NCI-H446 (cell line): ENCODE results near the gene TNKS1BP1.
"Not testable (repeated sequence)": the region's sequence is repeated elsewhere in the genome, so short reads cannot be mapped to it uniquely, and the experiment has no call there.

Source experiments
- DNase-seq, 2 experiments: peaks; one replicate each; lab custom pipeline; 2025; lab: John Stamatoyannopoulos, UW

TNKS1BP1 gene

DNA sequence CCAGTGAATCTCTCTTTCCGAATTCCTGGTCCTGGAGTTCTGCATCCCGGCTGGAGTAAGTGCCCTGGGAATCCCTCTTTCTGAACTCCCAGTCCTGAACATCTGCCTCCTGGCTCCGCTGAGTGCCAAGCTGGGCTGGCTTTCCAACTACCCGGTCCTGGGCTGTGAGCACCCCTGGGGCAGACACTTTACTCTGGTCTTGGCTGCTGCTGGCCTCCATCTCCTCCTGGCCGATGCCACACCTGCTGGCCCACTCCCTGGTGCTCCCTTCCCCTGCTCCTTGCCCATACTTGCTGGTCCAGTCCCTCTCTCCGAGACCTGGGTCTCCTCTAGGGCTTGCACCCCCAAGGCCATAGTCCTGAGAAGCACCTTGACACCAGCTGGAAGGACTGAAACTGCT lies 14.7 kb downstream of the TNKS1BP1 start:
- DNase-seq = peak in 1 of 2 experiments; percentile 27

DNA sequence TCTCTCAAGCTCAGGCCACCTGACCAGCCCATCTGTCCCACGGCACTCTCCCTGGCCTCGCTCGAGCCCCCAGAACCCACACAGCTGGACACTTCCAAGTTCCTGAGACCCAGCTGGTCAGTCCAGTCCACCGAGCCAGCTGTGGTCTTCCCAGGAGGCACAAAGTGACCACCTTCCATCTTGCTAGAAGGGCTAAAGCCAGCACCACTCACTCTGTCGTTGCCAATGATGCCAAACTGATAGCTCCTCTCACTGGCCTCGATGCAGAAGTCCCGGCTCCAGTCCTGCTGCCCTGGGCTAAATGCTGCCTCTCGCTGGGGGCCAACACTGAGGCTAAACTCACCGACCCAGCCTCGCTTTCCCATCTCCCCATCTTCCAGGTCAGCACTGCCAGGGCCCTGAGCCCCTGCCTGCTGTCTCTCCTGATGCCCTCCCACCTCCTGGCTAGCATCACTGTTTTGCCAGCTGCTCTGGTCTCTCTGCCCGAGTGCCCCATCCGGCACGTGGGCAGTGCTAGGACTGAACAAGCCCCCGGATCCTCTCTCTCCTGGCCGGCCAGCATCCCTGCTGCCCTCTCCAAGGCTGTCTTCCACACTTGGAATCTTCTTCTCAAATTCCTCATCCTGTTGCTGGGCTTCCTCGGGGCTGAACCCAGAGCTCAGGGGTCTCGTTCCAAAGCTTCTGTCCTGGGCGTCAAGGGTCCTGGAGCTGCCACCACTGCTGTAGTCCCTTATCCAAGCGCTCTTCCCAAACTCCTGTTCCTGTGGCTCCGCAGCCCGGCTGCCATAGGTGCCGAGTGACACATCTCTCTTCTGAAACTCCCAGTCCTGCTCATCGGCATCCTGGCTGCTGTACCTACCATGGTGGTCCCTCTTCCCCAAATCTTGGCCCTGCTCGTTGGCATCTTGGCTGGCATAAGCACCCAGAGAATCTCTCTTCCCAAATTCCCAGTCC lies 15.4 kb downstream of the TNKS1BP1 start:
- DNase-seq = no peak

DNA sequence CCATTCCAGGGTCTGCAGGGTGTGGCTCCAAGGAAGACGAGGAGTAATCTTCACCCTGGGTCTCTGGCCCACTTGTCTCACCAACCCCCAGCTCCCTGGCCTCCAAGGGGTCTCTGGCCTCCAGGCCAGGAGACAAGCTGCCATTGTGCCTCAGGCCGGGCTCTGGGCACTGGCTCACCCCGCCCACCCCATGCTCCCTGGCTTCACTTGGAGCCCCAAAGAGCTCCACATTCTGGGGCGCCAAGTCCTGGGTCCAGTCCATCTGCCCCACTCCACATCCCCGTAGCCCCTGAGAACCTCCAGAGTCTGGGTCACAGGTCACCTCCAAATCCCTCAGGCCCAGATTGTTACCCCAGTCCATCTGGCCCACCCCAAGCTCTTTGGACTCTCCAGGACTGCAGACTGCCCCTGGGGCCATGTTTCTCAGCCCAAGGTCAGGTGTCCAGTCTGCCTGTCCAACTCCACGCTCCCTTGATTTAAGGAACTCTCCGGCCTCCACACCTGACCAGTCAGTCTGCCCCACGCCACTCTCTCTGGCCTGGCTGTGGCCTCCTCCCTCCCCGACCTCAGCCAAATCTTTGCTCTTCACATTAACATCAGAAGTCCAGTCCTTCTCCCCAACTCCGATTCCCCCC lies 16.2 kb downstream of the TNKS1BP1 start:
- no peak for DNase-seq

DNA sequence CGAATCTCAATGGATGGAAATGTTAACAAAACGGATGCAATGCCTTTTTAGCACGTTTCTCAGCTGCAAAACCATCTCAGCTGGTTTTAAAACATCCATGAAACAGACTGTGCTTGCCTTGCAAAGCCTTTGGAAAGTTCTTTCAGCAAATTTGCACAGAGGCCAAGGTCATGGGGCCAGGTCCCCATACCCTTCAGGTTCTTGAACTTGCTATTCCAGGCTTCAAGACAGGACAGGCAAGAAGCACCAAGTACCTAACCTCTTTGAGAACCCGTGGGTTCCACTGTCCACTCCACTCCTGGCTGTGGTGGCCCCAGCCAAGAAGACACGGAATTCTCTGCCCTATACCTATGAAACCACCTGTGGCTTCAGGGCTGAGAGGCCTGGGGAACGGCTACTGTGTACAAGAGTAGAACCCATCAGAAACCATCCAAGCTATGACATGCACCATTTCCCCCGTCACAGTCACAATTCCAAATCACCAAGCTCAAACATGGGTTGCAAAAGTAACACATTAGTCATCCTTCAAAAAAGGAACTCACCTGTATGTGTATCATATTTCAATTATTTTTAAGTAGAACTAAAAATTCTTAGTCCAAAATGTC lies 17.0 kb downstream of the TNKS1BP1 start:
- no peak for DNase-seq

DNA sequence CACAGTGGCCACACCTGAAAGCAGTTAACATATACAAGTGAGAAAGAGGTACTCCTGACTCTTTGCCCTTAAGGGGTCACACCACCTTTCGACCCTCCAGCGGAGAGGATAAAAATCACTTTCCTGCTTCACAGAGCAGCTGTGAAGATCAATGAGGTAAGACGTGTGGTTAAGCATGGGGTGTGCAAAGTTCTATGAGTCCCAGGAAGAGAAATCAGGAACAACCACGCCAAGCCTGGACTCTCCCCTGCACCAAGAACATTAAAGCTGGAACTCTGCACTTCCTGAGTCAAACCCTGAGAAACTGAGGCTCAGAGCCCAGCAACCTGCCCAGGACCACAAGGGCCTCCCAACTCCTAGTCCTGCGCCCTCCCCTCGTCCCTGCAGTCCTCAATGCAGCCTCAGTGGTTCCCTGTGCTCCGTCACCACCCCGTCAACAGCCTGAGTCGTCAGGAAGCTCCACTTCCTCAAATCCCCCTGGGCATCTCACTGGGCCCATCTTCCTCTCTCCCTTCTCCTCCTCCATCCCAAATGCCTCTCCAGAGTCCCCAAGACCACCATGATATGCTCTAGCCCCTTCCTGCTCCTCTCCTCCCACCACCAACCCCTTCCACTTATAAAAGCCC lies 17.7 kb downstream of the TNKS1BP1 start:
- no peak for DNase-seq

DNA sequence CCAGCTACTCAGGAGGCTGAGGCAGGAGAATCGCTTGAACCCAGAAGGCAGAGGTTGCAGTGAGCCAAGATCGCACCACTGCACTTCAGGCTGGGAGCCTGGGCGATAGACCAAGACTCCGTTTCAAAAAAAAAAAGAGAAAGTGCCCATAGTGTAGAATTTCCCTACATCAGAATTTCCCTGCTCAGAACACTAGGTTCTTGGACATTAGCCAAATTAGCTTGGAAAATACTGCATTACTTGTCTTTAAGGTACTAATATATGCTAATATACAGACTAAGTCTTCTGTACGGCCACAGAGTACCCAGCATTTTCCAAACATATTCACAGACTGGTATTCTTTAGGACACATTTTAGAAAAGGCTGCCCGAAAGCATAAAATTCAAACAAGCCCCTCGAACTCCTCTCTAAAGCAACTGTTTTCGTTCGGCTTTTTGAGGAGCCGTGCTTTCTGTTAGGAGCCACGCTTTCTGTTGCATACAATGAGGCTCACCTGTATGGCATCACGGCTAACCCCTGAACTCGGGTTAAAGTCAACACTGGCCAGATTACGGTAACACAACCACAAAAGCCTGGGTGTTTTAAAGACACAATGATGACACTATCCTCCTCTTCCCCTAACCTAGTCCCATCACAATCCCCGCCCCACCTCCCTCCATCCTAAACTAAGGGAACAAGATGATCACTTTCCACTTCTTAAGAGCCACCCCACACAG lies 18.4 kb downstream of the TNKS1BP1 start:
- DNase-seq = peak in 1 of 2 experiments; percentile 54

DNA sequence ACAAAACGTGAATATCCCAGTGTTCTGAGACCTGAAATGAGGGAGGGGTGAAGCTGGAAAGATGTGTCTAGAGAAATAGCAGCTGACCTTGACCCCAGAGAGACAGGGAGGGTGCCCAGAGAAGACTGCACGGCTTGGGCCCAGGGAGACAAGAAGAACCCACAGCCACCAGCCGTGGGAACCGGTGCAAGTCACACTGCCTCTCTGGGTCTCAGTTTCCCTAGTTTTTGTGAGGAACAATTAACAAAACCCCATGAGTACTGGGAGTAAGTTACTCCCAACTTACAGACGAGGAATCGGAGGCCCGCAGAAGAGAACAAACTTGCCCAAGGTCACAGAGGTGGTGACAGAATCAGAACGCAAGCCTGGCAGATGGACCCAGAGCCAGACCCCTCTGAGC lies 19.2 kb downstream of the TNKS1BP1 start:
- no peak for DNase-seq

DNA sequence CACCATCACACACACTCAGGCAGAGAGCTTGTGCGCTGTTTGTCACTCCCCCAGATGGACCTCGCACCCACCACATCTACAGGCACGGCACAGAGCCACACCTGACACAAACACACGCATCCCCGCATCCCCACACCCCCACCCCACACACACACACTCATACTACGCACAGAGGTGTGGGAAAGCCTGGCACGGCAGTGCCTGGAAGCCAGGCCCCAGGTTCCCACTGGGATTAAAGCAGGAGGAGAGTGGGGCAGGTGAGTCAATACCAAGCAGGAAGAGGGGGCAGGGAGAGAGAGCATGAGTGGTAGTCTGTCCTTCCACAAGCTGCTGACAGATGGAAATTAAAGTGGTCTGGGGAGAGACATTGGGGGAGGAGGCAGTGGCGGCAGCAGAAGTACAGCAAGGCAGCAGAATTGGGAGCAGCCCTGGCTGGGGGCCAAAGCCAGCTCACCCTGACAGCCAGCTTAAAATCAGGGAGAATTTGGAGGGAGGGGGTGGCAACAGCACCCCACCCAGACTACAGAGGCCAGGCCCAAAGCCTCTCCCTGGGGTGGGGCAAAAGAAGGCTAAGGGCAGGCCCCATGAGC lies 20.7 kb downstream of the TNKS1BP1 start:
- DNase-seq = peak in 1 of 2 experiments; percentile 42

DNA sequence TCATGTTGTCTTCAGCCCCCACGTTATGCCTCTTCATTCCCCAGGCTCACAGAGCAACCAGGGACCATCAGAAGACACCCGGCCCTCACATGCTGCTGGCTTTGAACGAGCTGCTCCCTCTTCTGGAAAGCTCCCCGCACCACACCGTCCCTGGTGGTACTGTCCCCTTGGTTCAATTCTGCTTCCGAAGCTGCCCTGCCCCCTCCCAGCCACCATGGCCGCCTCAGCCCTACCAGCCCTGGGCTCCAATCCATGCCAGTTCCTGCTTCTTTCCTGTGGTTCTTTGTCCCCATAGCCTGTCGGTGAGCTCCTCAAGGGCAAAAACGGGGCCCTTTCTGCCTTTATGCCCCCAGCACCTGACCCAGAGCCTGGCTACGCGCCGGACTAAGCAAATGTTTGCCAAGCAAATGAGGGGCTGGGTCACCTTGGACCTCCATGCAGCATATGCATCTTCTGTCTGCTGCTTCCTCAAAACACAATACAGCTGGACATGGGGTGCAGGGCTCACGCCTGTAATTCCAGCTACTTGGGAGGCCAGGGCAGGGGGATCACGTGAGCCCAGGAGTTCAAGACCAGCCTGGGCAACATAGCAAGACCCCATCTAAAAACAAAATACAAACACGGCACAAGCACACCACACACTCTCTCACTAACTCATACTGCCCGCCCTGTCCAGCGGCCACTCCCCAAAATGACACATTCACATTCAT lies 21.3 kb downstream of the TNKS1BP1 start:
- DNase-seq = no peak

DNA sequence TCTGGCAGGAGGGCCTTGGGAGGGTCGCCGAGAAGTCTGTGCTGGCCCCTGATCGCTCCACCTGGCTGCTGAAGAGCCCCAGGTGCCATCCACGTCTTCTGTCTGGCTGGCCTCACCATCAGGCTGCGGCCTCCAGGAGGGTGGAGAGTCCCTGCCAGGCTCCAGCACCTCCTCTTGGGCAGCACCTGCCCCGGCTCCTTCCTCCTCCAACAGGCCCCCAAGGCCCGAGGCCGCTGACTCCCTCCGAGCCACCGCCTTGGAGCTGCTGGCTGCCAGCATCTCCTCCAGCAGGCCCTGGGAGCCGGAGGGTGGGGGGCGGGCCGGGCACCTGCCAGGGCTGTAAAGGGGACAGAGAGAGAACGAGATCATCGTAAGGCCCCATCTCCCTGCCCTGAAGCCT lies 22.3 kb downstream of the TNKS1BP1 start:
- DNase-seq = no peak

DNA sequence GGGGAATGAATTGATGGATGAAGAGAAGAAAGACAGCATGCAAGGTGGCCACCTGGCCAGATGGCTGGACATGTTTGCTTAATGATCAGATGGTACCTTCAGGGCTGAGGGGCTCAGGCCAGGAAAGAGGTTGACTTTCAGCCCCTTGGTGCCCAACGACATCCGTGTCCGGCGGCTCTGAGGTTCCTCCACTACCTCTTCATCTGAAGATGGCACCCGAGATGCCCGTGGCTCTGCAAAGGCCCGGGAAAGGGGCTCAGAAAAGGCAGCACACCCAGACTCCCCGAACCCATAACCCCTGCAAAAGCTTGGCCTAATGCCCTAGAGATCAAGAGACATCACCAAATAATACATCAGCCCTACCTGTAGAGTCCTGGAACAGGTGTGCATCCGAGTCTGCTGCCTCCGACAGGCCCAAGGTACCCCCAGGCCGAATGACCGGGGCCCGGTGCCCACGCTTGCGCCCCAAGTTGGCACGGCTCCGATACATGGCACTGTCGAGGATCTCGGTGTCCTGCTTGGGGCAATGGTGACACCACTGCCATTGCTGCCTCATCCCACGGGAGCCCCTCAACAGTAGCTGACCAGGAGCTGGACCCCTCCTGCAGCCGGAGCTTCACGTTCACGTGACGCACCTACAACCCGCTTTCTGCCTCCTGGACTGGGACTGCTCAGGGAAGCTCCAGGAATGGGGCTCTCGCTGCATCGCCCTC lies 22.9 kb downstream of the TNKS1BP1 start:
- DNase-seq = no peak

DNA sequence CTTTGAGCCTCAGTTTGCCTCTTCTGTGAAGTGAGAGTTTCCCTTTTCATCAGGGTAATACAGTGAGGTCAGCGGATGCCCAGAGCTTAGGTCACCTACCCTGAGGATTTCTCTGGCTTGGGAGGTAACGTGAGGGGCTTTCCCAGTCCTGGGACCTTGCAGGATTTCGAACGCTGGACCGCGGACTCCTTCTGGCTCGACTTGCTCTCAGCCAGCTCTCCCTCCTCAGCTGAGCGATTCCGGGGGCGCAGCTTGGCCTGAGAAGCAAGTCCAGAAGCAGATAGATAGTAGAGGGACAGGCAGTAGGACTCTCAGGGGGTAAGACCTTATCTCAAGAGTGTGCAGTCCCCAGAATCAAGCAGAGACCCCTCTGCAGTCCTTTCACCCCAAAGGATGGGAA lies 24.0 kb downstream of the TNKS1BP1 start:
- no peak for DNase-seq

DNA sequence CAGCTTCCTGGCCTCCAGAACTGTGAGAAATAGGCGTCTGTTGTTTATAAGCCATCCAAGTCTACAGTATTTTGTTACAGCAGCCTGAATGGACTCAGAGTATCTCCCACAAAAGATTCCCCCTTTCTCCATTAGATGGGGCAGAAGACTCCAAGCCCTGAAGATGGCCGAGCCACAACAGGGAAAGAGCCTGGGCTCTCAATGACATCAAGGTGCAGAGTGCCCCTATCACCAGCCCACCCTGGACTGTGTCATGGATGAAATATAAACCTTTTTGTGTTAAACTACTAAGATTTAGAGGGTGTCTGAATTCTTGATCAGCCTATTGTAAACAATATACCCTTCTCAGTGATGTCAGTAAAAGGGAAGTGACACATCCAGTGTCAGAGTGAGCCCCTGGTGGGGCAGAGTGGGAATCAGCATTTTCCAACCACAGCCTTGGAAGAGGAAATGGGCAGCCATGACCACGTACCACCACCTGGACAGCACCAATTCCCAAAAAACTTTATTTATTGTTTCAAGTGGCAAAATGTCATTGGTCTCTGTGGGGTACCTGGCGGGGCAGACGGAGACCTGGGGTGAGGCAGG lies 25.5 kb downstream of the TNKS1BP1 start:
- DNase-seq = no peak

DNA sequence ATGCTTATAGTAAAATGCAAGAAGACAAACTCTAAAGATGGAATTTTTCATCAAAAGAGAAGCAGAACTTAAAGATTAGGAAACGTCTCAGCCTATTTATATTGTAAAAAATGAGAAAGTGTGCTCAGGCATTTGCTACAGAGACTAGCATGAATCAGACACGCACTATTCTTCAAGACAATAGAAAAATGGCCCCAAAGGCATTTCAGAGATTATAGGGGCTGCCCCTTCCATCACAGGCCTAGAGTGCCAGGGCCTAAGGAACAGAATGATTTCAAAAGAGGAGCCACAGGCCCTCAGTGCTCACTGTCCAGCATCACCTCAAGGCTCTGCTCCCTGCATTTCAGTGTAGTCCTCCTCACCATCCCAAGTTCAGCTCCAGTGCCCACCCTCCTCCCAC lies 27.5 kb downstream of the TNKS1BP1 start:
- DNase-seq = no peak

DNA sequence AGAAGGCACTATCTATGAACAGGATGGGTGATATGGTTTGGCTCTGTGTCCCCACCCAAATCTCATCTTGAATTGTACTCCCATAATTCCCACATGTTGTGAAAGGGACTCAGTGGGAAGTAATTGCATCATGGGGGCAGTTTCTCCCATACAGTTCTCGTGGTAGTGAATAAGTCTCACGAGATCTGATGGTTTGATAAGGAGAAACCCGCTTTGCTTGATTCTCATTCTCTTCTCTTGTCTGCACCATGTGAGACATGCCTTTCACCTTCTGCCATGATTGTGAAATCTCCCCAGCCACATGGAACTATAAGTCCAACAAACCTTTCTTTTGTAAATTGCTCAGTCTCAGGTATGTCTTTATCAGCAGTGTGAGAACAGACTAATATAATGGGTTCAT lies 28.5 kb downstream of the TNKS1BP1 start:
- not testable (repeated sequence) for DNase-seq

DNA sequence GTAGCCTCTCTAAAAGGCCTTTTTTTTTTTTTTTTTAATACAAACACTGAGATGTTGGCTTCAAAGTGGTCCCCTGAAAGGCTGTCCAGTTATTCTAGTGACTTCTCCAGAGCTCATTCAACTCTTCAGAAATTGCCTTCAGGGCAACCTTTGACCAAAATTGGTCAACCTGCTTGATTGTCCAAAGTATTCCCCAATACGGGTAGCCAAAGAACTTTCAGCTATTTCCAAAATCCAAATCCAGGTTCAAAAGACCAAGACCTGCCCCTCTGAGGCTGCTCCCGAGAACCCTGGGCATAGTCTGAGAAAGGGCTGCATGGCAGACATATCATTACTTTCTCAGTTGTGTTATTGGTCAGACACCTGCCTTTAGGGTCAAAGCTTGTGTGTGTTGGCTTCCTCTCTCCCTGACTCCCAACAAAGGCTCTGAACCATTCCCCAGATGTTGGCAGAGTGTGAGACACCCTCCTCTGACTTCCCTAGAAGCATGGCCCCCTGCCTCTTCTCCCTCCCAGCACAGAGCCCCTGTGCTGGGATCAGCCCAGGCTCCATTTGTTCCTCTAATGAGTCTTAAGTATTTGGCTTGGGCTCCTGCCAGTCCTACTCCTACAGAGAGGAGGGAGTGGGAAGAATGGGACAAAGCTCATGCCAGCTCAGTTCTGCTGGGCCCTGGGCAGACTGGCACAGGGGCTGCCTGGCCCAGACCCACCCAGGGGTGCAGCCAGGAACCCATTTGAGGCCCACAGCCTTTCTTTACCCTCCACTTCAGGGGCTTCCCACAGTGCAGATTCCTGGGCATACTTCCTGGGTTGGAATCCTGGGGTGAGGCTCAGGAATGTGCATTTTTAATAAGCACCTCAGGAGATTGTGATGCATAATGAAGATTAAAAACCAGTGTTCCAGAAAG lies 30.3 kb downstream of the TNKS1BP1 start:
- DNase-seq = peak; percentile 72 to 83

DNA sequence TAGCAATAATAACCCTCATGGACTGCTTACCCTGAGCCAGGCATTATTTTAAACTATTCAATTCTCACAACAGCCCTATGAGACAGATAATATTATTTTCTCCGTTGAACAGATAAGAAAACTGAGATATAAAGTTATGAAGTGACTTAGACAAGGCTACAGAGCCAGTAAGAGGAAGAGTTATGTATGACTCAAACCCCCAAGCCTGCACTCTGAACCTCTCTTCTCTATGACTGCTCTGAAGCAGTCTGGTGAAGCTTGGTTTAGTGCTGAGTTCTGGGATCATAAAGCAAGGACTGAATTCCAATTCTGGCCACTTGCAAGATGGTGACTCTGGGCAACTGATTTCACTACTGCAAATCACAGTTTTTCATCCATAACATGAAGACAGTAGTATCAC lies 34.5 kb downstream of the TNKS1BP1 start:
- DNase-seq = no peak

DNA sequence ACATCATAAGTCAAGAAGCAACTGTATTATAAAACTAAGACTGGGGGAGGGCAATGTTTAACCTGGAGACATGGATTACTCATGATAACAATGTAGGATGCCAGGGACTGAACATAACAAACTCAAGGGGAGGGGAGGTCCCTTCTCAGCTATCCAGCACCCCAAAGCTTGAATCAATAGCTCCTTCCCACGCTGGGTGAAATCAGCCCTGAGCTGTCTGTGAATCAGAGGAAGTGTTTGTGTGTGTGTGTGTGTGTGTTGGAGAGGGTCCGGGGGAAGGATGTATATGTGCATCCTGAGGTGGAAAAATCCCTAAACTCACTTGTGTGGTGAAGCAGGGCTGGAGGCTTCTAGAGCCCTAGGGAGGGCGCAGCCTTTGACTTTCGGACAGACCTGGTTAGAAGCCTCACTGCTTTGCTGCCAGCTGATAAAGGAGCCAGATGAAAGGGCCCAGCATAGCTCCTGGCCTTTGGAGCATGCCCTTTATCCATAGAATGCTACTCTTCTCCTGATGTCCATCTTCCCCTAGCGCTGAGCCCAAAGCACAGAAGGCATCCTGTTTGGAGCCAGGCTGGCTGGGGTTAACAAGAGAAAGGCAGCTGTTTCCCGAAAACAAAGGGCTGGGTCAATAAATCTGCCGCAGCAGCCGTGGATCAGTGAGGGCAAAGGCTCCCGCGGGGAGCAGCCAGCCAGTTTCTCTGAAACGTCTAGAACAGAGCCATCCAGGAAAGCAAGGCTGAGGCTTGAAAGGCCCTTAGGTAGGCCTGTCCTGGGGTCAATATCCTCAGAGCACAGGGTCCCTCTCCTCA lies 35.8 kb downstream of the TNKS1BP1 start:
- no peak for DNase-seq
